ENCODE data around the gene SV2B. TPM values are rescaled to one million over a fixed set of nuclear protein-coding genes. Genes with fewer than 3 reads are reported as not detected.

The SV2B gene
- total RNA-seq, 1 experiment from 2014 or later, result 3.9 TPM

DNA sequence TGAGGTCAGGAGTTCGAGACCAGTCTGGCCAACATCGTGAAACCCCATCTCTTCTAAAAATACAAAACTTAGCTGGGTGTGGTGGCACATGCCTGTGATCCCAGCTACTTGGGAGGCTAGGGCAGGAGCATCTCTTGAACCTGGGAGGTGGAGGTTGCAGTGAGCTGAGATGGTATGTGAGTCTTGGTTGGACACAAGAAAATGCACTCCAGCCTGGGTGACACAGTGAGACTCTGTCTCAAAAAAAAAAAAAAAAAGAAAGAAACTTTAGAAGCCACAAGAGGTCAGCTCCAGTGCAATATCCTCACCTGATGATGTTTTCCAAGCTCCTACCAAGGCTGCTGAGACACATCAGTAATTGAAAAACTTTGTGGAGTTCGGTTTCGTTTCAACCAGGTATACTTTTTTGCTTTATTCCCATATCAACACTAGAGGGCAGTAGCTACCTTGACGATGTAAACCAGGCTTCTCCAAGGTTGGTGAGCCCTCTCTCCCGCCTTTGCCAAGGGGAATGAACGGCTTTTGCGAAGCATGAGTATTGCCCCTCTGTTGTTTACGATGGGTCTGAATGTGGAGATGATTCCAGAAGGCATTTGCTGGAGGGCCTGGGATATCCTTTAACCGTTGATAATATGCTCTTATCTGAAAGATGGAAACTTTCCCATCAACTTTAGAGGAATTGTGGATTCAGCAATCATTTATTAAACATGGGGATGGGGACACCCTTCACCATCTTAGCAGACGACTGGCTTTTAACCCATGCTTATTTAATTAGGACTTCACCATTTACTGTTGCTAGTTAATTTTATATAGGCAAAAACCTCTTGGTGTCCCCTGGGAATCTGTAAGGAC, 202.8 kb downstream of the SV2B start:
- no peaks in the 10 kb centered on the region for H3K27me3 ChIP-seq (replicated peaks; ENCODE audit: insufficient read depth, low read depth, low read length, poor library complexity)
- no peaks in the 10 kb centered on the region for H3K9me3 ChIP-seq (ENCODE audit: low read depth, low read length, poor library complexity, severe bottlenecking)
- no peak for TF ChIP-seq EZH2 (IDR thresholded peaks at IDR 0.05; ENCODE audit: borderline replicate concordance, low read depth, low read length, poor library complexity, severe bottlenecking)
- TF ChIP-seq, protein P1, sequence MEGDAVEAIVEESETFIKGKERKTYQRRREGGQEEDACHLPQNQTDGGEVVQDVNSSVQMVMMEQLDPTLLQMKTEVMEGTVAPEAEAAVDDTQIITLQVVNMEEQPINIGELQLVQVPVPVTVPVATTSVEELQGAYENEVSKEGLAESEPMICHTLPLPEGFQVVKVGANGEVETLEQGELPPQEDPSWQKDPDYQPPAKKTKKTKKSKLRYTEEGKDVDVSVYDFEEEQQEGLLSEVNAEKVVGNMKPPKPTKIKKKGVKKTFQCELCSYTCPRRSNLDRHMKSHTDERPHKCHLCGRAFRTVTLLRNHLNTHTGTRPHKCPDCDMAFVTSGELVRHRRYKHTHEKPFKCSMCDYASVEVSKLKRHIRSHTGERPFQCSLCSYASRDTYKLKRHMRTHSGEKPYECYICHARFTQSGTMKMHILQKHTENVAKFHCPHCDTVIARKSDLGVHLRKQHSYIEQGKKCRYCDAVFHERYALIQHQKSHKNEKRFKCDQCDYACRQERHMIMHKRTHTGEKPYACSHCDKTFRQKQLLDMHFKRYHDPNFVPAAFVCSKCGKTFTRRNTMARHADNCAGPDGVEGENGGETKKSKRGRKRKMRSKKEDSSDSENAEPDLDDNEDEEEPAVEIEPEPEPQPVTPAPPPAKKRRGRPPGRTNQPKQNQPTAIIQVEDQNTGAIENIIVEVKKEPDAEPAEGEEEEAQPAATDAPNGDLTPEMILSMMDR (conservative IDR thresholded peaks at IDR 0.05; ENCODE audit: low read depth, low read length), result peak; percentile 75
- no peaks in the 10 kb centered on the region for H3K4me1 ChIP-seq (ENCODE audit: insufficient read depth, low read length, poor library complexity, severe bottlenecking)
- no TSS peak for BruUV-seq (replicated peaks)
- H3K36me3 ChIP-seq (ENCODE audit: insufficient read depth, low read length, poor library complexity, severe bottlenecking), result no peaks in the 10 kb centered on the region
- peak; percentile 86 for DNase-seq (ENCODE audit: low spot score)
- H3K4me3 ChIP-seq (ENCODE audit: low read depth, low read length, poor library complexity, severe bottlenecking), result no peak overlapping the region
- ChIA-PET POLR2A (ENCODE audit: low non-redundant PET) (no interaction called here), CTCF (interaction anchor here (0.6 to 1.0 kb wide), 4 partner anchors 10 to 679 kb away, joined by 3 to 6 read pairs (median 4); no protein-coding TSS in a partner anchor)
- intact Hi-C loops (cut with micrococcal nuclease; ENCODE audit: unreplicated experiment), result loop anchor here (1.0 to 5.0 kb wide), 5 partner anchors 219 to 779 kb away; no protein-coding TSS in a partner anchor
- H3K27ac ChIP-seq (ENCODE audit: low read depth, low read length, poor library complexity, severe bottlenecking), result no peak overlapping the region

DNA sequence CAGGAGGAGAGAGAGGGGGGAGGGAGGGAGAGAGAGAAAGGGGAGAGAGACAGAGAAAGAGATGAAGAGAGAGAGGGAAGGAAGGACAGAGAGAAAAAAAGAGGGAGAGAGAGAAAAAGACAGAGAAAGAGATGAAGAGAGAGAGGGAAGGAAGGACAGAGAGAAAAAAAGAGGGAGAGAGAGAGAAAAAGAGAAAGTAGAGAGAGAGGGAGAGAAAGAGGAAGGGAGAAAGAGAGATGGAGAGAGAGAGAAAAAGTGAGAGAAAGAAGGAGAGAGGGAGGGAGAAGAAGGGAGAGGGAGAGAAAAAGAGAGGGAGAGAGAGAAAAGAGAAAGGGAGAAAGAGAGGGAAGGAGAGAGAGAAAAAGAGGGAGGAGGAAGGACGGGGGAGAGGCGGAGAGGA, 204.2 kb downstream of the SV2B start:
- BruUV-seq (replicated peaks), result no TSS peak
- ChIA-PET CTCF (no interaction called here), POLR2A (ENCODE audit: low non-redundant PET) (no interaction called here)
- Histone ChIP-seq H3K27ac (ENCODE audit: low read depth, low read length, poor library complexity, severe bottlenecking) (no peak overlapping the region), H3K36me3 (ENCODE audit: insufficient read depth, low read length, poor library complexity, severe bottlenecking) (no peaks in the 10 kb centered on the region), H3K9me3 (ENCODE audit: low read depth, low read length, poor library complexity, severe bottlenecking) (no peaks in the 10 kb centered on the region), H3K4me3 (ENCODE audit: low read depth, low read length, poor library complexity, severe bottlenecking) (no peak overlapping the region), H3K4me1 (ENCODE audit: insufficient read depth, low read length, poor library complexity, severe bottlenecking) (no peaks in the 10 kb centered on the region), H3K27me3 (replicated peaks; ENCODE audit: insufficient read depth, low read depth, low read length, poor library complexity) (no peaks in the 10 kb centered on the region)
- no peak for DNase-seq (ENCODE audit: low spot score)
- TF ChIP-seq, protein P1 (conservative IDR thresholded peaks at IDR 0.05; ENCODE audit: low read depth, low read length), result no peak
- TF ChIP-seq EZH2 (IDR thresholded peaks at IDR 0.05; ENCODE audit: borderline replicate concordance, low read depth, low read length, poor library complexity, severe bottlenecking), result no peak
- intact Hi-C loops (cut with micrococcal nuclease; ENCODE audit: unreplicated experiment), result loop anchor here (5.0 kb wide), 1 partner anchor 638 kb away; no protein-coding TSS in a partner anchor

DNA sequence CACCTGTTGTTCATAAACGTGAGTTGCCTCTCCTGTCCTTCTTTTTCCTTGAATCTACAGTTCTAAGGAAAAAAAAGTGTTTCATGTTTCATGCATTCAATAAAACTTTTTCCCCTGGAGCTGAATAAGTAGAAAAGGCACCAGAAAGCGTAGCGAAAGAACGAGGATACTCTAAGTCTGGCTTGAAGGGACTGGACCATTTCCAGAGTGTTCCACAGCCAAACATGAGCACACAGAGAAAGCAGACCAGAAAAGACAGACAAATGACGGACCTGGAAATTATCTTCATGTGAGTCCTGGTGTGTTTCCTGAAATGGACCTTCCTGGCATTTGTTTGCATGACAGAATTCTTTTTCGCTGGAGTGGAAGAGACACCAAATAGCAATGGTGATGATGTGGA, 204.7 kb downstream of the SV2B start:
- POLR2A ChIA-PET (ENCODE audit: low non-redundant PET), result interaction anchor here (0.6 kb wide), 1 partner anchor 11 kb away, joined by 5 read pairs; no protein-coding TSS in a partner anchor
- Histone ChIP-seq H3K36me3 (ENCODE audit: insufficient read depth, low read length, poor library complexity, severe bottlenecking) (no peaks in the 10 kb centered on the region), H3K4me1 (ENCODE audit: insufficient read depth, low read length, poor library complexity, severe bottlenecking) (no peaks in the 10 kb centered on the region), H3K9me3 (ENCODE audit: low read depth, low read length, poor library complexity, severe bottlenecking) (no peaks in the 10 kb centered on the region), H3K27me3 (replicated peaks; ENCODE audit: insufficient read depth, low read depth, low read length, poor library complexity) (no peaks in the 10 kb centered on the region), H3K27ac (ENCODE audit: low read depth, low read length, poor library complexity, severe bottlenecking) (no peak overlapping the region), H3K4me3 (ENCODE audit: low read depth, low read length, poor library complexity, severe bottlenecking) (no peak overlapping the region)
- CTCF ChIA-PET, result no interaction called here
- no peak for DNase-seq (ENCODE audit: low spot score)
- no TSS peak for BruUV-seq (replicated peaks)
- TF ChIP-seq EZH2 (IDR thresholded peaks at IDR 0.05; ENCODE audit: borderline replicate concordance, low read depth, low read length, poor library complexity, severe bottlenecking), result no peak
- TF ChIP-seq, protein P1 (conservative IDR thresholded peaks at IDR 0.05; ENCODE audit: low read depth, low read length), result no peak
- intact Hi-C loops (cut with micrococcal nuclease; ENCODE audit: unreplicated experiment), result loop anchor here (5.0 kb wide), 1 partner anchor 638 kb away; no protein-coding TSS in a partner anchor

Measured in A673 (cell line).